ENCODE measurements around the gene RFT1.
A peak's percentile ranks its signal among the peaks of the same experiment; 100 is the strongest.

DNA sequence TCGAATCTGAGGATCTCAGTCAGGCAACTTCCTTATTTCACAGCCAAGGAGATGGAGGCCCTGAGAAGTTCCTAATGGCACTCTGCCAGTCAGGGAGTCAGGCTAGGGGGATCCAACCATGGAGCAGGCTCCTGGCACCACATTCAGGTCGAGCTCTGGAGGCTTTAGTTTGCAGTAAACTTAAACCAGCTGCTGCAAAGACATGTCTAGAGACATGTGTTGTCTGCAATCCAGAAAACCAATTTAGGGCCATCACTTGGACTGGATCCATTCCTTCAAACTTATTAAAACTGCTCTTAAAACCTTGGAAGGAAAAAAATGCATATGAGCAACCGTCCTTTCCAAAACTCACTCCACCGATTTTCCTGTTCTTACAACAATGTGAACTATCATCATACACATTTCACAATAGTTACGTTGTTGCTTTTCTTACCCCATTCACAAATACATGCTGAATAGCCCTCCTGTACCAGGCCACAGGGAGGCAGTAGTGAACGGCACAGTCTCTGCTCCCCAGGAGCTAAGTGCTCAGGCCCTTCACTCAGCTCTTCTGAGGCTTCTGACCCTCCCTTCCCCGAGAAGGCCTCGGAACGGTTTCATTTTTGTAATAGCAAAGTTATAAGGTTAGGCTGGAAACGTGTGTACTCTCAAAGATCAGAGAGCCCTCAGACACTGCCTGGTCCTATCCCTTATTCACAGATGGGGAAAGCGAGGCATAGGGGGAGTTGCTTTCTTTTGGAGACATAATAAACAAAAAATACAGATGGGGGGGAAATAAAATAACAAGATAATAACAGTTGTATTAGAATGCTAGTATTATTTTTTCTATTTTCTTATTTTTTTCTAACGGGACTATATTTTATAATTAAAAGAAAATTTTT is 20.1 kb downstream of the RFT1 start:
- TF ChIP-seq, protein P1, sequence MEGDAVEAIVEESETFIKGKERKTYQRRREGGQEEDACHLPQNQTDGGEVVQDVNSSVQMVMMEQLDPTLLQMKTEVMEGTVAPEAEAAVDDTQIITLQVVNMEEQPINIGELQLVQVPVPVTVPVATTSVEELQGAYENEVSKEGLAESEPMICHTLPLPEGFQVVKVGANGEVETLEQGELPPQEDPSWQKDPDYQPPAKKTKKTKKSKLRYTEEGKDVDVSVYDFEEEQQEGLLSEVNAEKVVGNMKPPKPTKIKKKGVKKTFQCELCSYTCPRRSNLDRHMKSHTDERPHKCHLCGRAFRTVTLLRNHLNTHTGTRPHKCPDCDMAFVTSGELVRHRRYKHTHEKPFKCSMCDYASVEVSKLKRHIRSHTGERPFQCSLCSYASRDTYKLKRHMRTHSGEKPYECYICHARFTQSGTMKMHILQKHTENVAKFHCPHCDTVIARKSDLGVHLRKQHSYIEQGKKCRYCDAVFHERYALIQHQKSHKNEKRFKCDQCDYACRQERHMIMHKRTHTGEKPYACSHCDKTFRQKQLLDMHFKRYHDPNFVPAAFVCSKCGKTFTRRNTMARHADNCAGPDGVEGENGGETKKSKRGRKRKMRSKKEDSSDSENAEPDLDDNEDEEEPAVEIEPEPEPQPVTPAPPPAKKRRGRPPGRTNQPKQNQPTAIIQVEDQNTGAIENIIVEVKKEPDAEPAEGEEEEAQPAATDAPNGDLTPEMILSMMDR (IDR thresholded peaks at IDR 0.05; ENCODE audit: borderline replicate concordance, extremely low read depth, low read length, poor library complexity, severe bottlenecking) = peak; percentile 58
- no peak for TF ChIP-seq EZH2 (IDR thresholded peaks at IDR 0.05; ENCODE audit: borderline replicate concordance, low read depth, low read length, severe bottlenecking)

All from DND-41 (cell line).